Chondrocyte (in vitro differentiated cells): Measurements from ENCODE around the gene ELMOD1. TPM values are rescaled to one million over a fixed set of nuclear protein-coding genes. Genes with fewer than 3 reads are reported as not detected.
A peak's percentile ranks its signal among the peaks of the same experiment; 100 is the strongest.

Experiments
- DNase-seq: peaks from one replicate; pipeline ENCODE4 v3.0.0; 2021; ENCODE audit warnings: mixed read lengths, low spot score
- H3K27ac Mint-ChIP-seq: one replicate; pipeline ENCODE4 v1.8.0; 2021; ENCODE audit warnings: mild to moderate bottlenecking, moderate library complexity, mixed read lengths; ENCODE audit not compliant: unreplicated experiment
- H3K27me3 Mint-ChIP-seq: 2 replicates; pipeline ENCODE4 v1.8.0; 2021; ENCODE audit warnings: low read depth, mixed read lengths
- H3K36me3 Mint-ChIP-seq: 2 replicates; pipeline ENCODE4 v1.8.0; 2021; ENCODE audit warnings: low read depth, mixed read lengths
- H3K4me1 Mint-ChIP-seq: 2 replicates; pipeline ENCODE4 v1.8.0; 2021; ENCODE audit warnings: low read depth, mild to moderate bottlenecking, mixed read lengths
- H3K4me3 Mint-ChIP-seq: one replicate; pipeline ENCODE4 v1.8.0; 2021; ENCODE audit warnings: mild to moderate bottlenecking, moderate library complexity, mixed read lengths; ENCODE audit not compliant: unreplicated experiment
- H3K9me3 Mint-ChIP-seq: 2 replicates; pipeline ENCODE4 v1.8.0; 2021; ENCODE audit warnings: low read depth, mixed read lengths
- CTCF ChIP-seq: fragments of 200-600 bp; sonication (generic); IDR thresholded peaks from 2 replicates; pipeline ENCODE4 v1.5.0; 2021; ENCODE audit warnings: antibody characterized with exemption, mild to moderate bottlenecking, moderate library complexity
- total RNA-seq: library from RNA; stranded (reverse); gene quantifications from 3 replicates; pipeline ENCODE4 v1.2.1, GENCODE V29; 2021

Gene ELMOD1
- total RNA-seq, 1 donor from 2014 or later: 0.15 TPM

- Mint-ChIP-seq H3K27me3 (peaks cover 13% of the 10 kb centered on the region), H3K4me3 (no peak overlapping the region), H3K9me3 (no peaks in the 10 kb centered on the region), H3K36me3 (no peaks in the 10 kb centered on the region), H3K4me1 (no peaks in the 10 kb centered on the region), H3K27ac (no peak overlapping the region)
- DNase-seq: no peak
- no peak for TF ChIP-seq CTCF
Observed at GRCh38 chr11:107683061-107683460, 92.1 kb downstream of the ELMOD1 start.

GRCh38 chr11:107683807-107684206 lies 92.9 kb downstream of the ELMOD1 start:
- Mint-ChIP-seq H3K36me3 (no peaks in the 10 kb centered on the region), H3K27me3 (peaks cover 11% of the 10 kb centered on the region), H3K4me1 (no peaks in the 10 kb centered on the region), H3K4me3 (no peak overlapping the region), H3K27ac (no peak overlapping the region), H3K9me3 (no peaks in the 10 kb centered on the region)
- peak; percentile 60 for TF ChIP-seq CTCF
- no peak for DNase-seq

- no peaks in the 10 kb centered on the region for H3K27me3 Mint-ChIP-seq
- H3K9me3 Mint-ChIP-seq: no peaks in the 10 kb centered on the region
- no peaks in the 10 kb centered on the region for H3K36me3 Mint-ChIP-seq
- no peak overlapping the region for H3K4me3 Mint-ChIP-seq
- TF ChIP-seq CTCF: no peak
- DNase-seq: no peak
- peaks cover 24% of the 10 kb centered on the region for H3K4me1 Mint-ChIP-seq
- no peak overlapping the region for H3K27ac Mint-ChIP-seq
Observed at GRCh38 chr11:107688322-107688918, 97.5 kb downstream of the ELMOD1 start.

GRCh38 chr11:107689317-107690202 lies 98.6 kb downstream of the ELMOD1 start:
- DNase-seq: no peak
- Mint-ChIP-seq H3K27ac (peak overlapping the region; percentile 28), H3K9me3 (no peaks in the 10 kb centered on the region), H3K4me3 (no peak overlapping the region), H3K36me3 (no peaks in the 10 kb centered on the region), H3K4me1 (peaks cover 24% of the 10 kb centered on the region), H3K27me3 (no peaks in the 10 kb centered on the region)
- TF ChIP-seq CTCF: peak; percentile 90

GRCh38 chr11:107691000-107691750 lies 100.2 kb downstream of the ELMOD1 start:
- no peak for TF ChIP-seq CTCF
- Mint-ChIP-seq H3K27ac (peak overlapping the region; percentile 82), H3K4me3 (no peak overlapping the region), H3K27me3 (no peaks in the 10 kb centered on the region), H3K4me1 (peaks cover 29% of the 10 kb centered on the region), H3K9me3 (no peaks in the 10 kb centered on the region), H3K36me3 (no peaks in the 10 kb centered on the region)
- DNase-seq: no peak
